ENCODE results near the gene ZFAND2B.

The ZFAND2B gene

DNA sequence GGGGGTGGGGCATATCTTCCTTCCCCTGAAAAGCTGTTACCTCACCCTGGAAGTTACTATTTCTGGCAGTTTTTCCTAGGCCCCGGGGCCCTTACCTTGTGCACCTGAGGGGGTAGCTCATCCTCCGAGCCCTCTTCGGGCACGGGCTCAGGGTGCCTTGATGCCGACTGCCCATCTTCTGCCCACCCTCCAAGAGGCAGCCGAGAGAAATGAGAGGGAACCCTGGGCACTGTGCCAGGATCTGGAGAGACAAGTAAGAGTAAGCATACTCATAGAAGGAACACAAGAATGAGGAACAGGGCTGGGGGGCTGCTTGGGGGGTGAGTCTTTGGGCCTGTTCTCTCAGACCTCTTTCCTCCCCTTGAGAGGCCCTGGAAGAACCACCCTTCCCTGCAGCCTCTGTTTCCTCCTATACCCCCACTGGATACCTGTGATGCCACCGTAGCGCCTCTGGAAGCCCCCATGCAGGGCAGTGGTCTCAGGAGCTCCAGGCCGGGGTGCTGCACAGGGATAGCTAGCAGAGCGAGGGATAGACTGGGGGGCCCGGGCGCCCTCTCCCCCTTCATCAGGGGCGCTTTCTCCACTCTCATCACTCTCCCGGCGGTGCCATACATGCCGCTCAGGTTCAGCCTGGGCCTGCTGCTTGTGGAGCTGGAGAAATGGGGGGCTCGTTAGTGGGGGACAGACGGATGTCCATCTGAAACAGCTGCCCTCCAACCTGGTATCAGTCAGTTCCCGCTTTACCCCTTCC is 14.2 kb downstream of the ZFAND2B start:
- no peak for DNase-seq (ENCODE audit: low read depth)

DNA sequence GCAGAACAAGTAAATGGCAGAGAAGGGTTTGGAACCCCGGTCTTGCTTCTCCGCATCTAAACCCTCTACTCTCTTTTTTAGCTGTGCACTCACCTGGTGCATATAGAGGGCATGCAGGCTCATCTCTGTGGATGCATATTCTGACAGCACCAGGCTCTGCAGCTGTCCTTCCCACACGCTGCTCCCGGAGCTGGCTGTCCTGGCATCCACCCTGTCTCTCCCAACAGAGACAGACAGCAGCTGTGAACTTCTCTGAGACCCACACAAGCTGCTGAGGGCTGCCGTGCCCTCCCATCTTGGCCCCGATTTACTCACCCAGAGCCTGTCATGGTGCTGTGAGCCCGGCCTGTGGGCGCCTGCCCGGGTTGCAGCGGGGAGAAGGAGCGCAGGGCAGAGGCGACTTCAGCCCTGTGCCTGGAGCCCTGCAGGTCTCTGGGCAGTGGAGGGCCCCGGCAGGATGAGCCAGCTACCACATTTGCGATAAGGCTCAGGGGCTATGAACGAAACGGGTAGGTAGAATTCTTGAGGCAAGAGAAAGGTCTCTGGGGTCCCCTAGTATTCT is 15.5 kb downstream of the ZFAND2B start:
- no peak for DNase-seq (ENCODE audit: low read depth)

DNA sequence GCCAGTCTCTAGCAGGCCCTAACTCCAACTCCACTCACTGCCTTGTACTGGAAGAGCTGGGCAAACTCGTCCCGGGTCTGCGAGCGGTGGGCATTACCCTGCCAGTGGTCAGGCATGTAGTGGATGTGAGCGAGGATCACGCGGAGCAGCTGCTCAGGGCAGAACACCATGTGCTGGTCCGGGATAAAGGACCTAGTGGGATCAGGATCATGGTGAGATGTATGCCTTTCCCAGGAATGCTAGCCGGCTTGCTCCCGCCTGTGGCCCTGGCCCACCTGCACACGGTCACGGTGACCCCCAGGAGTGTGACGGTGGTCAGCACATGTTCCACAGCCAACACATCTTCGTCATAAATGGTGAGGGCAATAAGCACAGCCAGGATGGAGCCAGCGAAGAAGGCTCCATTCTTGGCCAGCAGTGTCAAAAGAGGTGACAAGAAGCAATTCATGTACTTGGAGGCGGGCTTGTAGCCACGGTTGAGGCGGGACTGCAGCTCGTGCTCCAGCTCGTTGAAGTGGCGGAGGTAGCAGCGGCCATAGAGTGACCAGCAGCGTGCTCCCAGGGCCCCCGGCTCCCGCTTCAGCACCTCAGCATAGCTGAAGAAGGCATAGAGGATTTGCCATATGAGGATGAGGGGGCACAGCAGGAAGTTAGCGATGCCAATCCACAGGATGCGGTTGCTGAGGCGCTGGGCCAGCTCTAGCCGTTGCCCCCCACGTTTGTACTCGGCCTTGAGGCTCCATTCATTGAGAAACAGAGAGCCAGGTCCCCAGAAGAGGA is 17.4 kb downstream of the ZFAND2B start:
- DNase-seq (ENCODE audit: low read depth): no peak

DNA sequence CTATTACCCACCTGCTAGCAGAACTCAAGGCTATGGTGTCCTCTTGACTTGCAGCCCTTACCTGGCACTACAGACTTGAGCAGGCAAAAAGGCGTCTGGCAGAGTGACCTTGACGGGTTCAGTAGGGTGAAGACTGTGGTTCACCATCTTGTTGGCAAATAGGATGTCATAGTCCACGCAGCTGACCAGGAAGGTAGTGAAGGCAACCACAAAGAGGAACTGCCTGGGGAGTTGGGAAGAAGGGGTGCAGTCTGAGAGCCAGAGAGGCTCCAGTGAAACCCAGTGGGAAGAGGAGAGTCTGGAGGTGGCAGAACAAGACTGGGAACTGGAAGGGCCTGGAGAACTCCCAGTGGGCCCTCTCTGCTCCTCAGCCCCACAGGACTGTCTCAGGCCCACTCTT is 18.8 kb downstream of the ZFAND2B start:
- no peak for DNase-seq (ENCODE audit: low read depth)

DNA sequence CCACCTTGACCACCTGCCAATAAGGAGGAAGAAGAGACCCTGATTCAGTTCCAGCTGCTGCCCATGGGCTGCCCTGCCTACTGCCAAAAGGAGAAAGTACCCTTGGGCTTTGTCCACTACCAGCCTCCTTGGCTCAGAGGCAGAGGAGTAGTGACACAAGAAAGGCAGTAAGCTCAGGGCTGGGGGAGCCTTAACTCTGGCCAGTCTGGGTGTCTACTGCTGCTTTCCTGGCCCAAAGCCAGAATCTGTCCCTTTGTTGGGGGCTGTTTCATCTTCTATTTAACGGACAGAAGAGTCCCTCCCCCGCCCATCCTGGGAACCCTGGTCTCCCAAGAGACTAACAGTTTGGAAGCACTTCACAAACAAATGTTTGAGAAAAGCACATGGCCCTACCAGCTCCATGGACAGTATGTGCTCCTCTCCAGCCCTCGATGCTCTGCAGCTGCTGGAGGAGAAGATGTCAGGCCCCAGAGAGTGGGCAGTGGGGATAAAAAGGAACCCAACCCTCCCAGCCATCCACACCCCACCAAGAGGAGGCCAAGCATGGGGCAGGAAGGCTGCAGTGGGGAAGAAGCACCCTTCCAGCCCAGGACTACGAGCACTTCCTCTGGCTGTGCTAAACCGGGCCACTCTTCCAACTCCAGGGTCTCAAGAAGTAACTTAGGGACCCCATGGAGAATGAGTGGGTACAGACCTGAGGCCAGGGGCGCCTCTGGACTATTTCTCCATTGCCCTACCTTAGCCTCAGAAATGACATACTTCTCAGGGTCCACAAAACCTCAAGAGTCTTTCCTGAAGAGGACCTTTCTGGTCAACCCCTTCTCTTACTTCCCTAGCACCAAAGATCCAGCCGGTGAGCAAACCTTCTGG is 21.7 kb downstream of the ZFAND2B start:
- no peak for DNase-seq (ENCODE audit: low read depth)

DNA sequence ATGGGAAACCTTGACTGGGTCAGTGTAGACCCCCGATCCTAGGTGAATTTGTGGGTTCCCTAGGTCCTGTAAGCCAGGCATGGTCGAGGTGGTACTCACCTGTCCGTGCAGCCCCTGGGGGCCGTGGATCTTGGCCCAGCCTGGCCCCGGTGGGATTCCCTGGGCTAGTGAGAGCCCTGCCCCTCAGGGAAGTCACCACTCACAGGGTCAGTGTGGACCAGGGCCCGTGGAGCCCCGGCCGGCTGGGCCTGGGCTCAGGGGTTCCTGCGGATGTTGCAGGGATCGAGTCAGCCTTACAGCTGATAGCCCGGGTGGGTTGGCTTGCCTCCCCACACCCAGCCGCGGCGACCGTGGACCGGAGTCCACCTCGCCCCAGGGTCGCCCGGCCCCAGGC is 22.3 kb downstream of the ZFAND2B start:
- DNase-seq (ENCODE audit: low read depth): no peak

DNA sequence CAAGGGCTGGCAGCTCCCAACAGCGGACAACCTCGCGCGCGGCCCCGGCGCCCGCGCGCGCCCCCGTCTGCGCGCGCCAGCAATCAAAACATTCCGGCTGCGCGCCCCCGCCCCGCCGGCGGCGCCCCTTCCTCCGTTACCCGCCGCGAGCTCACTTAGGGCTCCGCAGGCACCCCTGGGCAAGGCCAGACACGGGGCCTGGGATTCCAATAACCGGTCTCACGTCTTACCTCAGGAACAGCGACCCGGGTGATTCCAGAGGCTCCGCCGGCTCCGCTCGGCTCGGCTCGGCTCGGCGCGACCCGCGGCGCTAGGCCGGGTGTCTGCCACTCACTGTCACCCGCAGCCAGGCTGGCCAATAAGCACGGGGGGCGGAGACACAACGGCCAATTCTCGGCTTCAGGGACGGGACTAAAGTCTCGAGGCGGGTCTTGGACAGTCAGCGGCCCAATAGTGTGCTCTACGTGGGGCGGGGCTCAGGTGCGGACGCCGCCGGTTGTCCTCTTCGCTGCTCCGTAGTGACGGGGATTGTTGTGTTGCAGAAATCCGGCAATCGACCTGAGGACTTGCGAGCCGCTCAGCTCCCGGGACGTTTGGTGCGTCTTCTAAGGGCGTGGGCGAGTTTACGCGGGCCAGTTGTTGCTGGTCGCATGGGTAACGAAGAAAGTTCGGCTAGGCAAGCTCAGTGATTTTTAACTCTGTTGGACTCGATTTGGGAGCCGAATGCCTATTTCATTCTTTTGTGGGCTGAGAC is 22.9 kb downstream of the ZFAND2B start, which contains the start of the genes ANKZF1 and ATG9A:
Gene ANKZF1 (plus strand): TSS at position 502 of the 754 bp plus-strand sequence. CDS start 452 bp downstream, outside the sequence.
Gene ATG9A (minus strand): TSS at position 332 of the 754 bp plus-strand sequence. CDS start 1,612 bp downstream, outside the sequence.
- peak; percentile 98 for DNase-seq (ENCODE audit: low read depth)

DNA sequence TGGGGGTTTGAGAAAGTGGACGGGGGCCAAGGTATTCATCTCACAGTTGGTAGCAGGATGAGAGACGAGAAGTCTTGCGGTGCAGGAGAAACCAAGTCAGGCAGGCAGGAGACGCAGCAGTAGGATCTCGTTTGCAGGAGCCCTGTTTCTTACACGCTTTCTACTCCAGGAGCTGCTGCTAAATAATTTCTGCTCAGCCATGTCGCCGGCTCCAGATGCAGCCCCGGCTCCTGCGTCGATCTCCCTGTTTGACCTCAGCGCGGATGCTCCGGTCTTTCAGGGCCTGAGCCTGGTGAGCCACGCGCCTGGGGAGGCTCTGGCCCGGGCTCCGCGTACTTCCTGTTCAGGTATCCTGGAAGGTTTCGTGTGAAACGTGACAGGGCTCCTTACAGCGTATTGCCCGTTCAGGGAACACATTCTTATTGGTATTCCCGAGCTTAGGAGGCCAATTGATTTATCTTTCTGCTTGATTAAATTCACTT is 23.5 kb downstream of the ZFAND2B start:
- DNase-seq (ENCODE audit: low read depth): no peak

DNA sequence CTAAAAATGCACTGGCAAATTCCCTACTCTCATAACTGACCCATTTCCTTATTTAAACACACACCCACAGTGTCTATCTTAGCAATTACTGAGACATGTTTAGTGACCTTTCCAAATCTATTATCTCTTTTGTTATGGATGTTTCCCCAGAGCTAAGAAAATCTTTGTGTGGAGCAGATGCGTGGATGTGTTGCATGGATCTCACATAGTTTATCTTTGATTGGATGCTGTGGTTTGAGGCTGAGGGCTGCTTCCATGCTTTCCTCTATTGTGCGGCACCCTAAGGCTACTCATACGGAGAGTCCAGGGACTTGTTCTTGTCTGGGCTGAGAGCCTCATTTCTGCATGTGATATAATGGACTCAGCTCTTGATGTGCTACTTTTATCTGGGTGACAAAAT is 27.7 kb downstream of the ZFAND2B start:
- no peak for DNase-seq (ENCODE audit: low read depth)

DNA sequence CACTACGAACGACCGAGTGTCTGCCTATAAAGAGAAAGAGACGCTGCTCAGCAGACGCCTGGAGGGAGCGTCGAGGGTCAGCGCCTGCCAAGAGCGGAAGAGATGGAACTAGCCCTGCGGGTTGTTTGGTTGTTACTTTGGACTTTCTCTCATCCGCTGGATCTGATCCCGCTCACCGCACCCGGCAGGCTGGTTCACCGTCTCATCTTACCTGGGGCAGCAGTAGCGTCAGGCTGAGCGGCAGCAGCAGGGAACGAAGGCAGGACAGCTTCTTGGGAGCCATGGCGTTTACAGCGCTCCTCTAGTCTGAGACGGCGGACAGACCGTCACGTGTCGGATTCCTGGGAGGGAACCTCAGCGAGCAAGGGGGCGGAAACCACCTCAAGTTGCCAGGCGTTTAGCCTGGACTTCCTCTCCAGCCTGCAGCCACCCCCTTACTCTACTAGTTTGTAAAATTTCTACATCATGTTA is 36.7 kb downstream of the ZFAND2B start:
- no peak for DNase-seq (ENCODE audit: low read depth)

DNA sequence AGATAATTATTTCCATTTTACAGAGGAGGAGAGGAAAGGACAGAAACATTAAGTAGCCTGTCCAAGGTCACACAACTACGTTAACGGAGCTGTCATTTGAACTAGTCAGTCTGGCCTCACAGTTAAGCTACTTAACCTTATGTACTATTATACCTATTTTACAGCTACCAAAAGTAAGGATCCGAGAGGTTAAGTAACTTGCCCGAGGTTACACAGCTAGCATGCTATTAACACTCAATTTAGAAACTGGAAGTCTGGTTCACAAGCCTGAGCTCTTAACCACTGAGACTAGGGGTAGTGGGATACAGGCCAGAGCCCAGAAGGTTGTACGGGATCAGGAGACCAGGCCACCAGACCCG is 38.2 kb downstream of the ZFAND2B start:
- DNase-seq (ENCODE audit: low read depth): no peak

DNA sequence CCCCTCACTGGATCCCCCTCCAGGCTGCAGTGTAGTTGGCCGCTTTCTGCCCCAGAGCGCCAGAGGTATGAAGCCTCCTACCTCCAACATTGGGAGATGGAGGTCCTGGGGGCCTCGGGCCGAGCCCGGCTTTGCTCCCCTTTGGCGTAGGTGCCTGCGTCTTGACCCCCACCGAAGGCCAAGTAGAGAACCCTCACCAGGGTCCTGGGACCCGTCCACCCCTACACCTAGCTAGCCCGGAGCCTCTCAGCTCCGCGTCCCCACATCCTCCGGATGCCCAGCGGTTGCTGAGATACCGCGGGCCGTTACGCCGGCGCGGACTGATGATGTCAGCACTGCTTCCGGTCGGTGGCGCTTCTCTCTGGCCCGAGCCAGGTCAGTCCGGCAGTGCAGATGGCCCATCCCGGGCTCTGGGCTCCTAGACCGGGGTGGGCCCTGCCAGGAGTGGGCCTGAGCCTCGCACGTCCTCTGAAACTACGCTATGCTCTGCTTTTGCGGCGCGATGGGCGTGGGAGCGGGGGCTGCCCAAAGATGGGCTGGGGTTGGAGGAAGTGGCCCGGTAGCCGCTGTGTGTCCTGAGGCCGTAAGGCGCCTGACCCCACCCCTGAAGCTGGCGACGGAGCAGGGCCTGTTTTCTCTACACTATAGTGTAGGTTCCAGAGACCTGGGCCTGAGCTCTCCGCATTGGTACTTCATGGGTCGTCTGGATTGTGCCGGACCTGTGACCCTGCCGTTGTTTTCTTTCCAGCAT is 38.7 kb downstream of the ZFAND2B start, which contains the start of the genes GLB1L and STK16:
Gene GLB1L (minus strand): TSS at position 297 of the 751 bp plus-strand sequence. CDS start 1,871 bp downstream, outside the sequence.
Gene STK16 (plus strand): TSS at position 332 of the 751 bp plus-strand sequence. CDS start 521 bp downstream, outside the sequence.
- DNase-seq (ENCODE audit: low read depth): peak; percentile 85

DNA sequence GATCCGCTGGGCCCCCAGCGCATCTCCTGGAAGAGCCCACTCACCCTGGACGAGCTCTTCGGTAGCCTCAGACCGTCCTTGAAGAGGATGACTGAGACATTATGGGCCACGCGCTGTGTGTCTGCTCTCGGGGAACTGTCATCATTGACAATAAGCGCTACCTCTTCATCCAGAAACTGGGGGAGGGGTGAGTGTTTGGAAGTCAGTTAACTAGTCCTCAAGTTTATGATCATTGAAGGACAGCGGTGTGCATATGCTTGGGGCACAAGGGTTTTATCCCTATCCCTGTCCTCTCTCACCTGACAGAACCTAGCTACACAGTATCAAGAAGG is 39.3 kb downstream of the ZFAND2B start:
- DNase-seq (ENCODE audit: low read depth): no peak

DNA sequence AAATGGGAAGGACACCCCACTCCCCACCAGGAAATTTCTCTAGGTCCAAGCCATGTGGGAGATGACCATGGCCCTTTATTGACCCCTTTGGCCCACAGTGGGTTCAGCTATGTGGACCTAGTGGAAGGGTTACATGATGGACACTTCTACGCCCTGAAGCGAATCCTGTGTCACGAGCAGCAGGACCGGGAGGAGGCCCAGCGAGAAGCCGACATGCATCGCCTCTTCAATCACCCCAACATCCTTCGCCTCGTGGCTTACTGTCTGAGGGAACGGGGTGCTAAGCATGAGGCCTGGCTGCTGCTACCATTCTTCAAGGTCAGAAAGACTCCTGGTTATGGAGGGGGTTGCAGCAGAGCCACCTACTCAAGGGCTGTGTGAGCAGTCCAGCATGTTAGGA is 40.0 kb downstream of the ZFAND2B start:
- no peak for DNase-seq (ENCODE audit: low read depth)

DNA sequence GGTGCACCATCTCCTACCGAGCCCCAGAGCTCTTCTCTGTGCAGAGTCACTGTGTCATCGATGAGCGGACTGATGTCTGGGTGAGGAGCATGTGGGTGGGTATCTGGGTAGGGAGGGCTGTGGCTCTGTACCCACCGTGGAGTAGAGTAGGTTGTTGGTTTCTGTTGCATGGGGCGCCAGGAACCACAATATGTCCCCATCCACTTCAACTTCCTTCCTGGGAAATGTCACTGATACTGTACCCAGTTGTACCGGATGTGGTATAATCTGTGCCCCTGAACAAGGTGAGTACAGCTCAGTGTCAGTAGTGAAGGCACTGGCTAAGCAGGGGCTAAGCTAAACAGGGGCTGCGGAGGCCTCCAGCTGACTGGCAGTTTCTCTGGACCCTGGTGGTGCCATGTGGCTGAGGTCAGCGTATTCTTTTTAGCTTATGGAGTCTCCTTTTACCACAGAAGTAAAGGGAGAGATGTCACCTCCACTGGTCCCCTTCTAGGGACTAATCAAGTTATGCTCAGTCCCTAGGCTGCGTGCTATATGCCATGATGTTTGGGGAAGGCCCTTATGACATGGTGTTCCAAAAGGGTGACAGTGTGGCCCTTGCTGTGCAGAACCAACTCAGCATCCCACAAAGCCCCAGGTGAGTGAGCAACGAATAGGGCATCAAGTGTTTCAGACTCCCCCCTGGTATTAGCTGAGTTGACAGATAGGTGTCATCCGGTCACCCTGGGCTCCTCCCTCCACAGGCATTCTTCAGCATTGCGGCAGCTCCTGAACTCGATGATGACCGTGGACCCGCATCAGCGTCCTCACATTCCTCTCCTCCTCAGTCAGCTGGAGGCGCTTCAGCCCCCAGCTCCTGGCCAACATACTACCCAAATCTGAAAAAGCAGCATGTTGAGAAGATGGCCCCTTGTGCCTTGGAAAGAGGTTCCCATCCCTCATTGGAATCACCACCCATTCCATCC is 41.4 kb downstream of the ZFAND2B start:
- DNase-seq (ENCODE audit: low read depth): no peak

DNA sequence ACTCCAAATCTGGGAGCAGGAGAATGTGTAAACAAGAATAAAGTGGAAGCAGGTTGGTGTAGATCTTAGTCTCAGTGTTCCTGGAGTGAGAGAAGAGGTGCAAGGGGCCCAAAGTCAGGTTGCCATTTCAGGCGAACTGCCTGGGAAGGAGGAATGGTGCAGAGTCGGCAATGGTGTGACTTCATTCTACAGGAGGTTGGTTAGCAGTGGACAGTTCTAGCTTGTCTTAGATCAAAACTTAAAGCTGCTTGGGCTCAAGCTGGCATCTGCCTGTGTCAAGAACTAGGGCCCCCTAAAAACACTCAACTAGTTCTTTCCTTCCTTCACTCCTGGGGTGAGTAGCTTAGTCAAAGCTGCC is 42.2 kb downstream of the ZFAND2B start:
- DNase-seq (ENCODE audit: low read depth): no peak

DNA sequence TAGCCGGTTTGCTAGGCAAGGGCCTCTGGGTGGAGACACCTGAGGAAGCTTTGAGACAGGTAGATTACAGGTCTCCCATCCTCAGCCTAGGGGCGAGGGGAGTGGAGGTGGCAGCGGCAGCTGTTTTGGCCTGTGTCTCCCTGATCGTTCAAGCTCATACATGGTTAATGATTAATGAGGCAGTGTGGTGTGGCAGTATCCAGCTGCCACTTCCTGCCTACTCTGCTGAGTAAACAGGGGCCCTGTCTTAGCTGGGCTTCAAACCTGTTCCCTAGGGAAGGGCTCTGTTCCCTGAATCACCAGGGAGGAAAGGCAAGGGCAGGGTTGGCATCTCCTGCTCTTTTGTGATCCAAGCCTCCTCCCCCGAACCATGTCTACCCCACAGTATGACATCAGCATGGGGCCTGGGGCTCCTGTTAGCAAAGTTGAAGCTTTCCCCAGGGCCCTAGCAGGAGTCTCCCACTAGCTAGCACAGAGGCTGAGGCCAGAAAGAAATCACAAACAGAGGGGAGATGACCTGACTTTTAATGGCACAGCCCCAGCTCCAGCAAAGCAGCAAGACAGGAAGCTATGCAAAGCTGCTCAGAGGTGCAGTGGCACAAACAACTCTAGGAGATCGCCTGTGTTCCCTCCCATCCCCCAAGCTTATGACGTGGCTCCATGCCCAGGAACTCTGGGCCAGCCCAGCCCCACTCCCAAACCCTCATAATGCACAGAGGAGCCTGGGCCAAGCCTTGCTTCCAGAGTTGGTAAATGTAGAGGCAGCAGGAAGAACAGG is 42.8 kb downstream of the ZFAND2B start:
- peak; percentile 49 for DNase-seq (ENCODE audit: low read depth)

All from GM04504 (cell line).